Measurements from ENCODE around the gene OR2B3.
"Not testable (repeated sequence)": the region's sequence is repeated elsewhere in the genome, so short reads cannot be mapped to it uniquely, and the experiment has no call there.

OR2B3 gene

GRCh38 chr6:29087213-29087612, at the start of gene OR2B3:
Gene OR2B3 (minus strand): TSS chr6:29087313. CDS start chr6:29087248, 65 bp downstream.
- no peak for TF ChIP-seq CTCF (IDR thresholded peaks at IDR 0.05)
- no peak within 1 kb of the TSS for H3K9ac ChIP-seq
- H3K4me2 ChIP-seq (ENCODE audit: low read length): no peak within 1 kb of the TSS
- H3K27ac ChIP-seq: no peak within 1 kb of the TSS
- no peak within 1 kb of the TSS for H3K4me3 ChIP-seq (ENCODE audit: low read depth, low read length)
- no peaks in the 10 kb centered on the region for H3K9me3 ChIP-seq (ENCODE audit: control insufficient read depth, low read length)
- no peak within 1 kb of the TSS for H2AFZ ChIP-seq
- H3K79me2 ChIP-seq: no peaks in the 10 kb centered on the region
- H3K27me3 ChIP-seq (ENCODE audit: control insufficient read depth, insufficient read depth, low read length): no peaks in the 10 kb centered on the region
- H3K4me1 ChIP-seq: no peaks in the 10 kb centered on the region
- H3K36me3 ChIP-seq (ENCODE audit: control insufficient read depth, insufficient read depth, low read length): no peaks in the 10 kb centered on the region

- H3K9me3 ChIP-seq (ENCODE audit: control insufficient read depth, low read length): no peaks in the 10 kb centered on the region
- TF ChIP-seq CTCF (IDR thresholded peaks at IDR 0.05): no peak
- no peak overlapping the region for H2AFZ ChIP-seq
- no peaks in the 10 kb centered on the region for H3K36me3 ChIP-seq (ENCODE audit: control insufficient read depth, insufficient read depth, low read length)
- H3K27me3 ChIP-seq (ENCODE audit: control insufficient read depth, insufficient read depth, low read length): no peaks in the 10 kb centered on the region
- no peaks in the 10 kb centered on the region for H3K4me1 ChIP-seq
- no peak overlapping the region for H3K9ac ChIP-seq
- H3K4me3 ChIP-seq (ENCODE audit: low read depth, low read length): no peak overlapping the region
- H3K4me2 ChIP-seq (ENCODE audit: low read length): no peak overlapping the region
- no peaks in the 10 kb centered on the region for H3K79me2 ChIP-seq
- no peak overlapping the region for H3K27ac ChIP-seq
Measured at GRCh38 chr6:29131691-29132090, 44.6 kb upstream of the OR2B3 start.

- Histone ChIP-seq H3K4me2 (ENCODE audit: low read length) (no peak overlapping the region), H2AFZ (no peak overlapping the region), H3K27ac (no peak overlapping the region), H3K36me3 (ENCODE audit: control insufficient read depth, insufficient read depth, low read length) (no peaks in the 10 kb centered on the region), H3K4me3 (ENCODE audit: low read depth, low read length) (no peak overlapping the region), H3K4me1 (no peaks in the 10 kb centered on the region), H3K27me3 (ENCODE audit: control insufficient read depth, insufficient read depth, low read length) (no peaks in the 10 kb centered on the region), H3K9ac (no peak overlapping the region), H3K9me3 (ENCODE audit: control insufficient read depth, low read length) (no peaks in the 10 kb centered on the region), H3K79me2 (no peaks in the 10 kb centered on the region)
- no peak for TF ChIP-seq CTCF (IDR thresholded peaks at IDR 0.05)
Measured at GRCh38 chr6:29130644-29131043, 43.5 kb upstream of the OR2B3 start.

GRCh38 chr6:29129326-29130012, 42.4 kb upstream of the OR2B3 start:
- H3K9me3 ChIP-seq (ENCODE audit: control insufficient read depth, low read length): no peaks in the 10 kb centered on the region
- H3K4me1 ChIP-seq: no peaks in the 10 kb centered on the region
- no peak overlapping the region for H3K4me3 ChIP-seq (ENCODE audit: low read depth, low read length)
- no peak for TF ChIP-seq CTCF (IDR thresholded peaks at IDR 0.05)
- H3K36me3 ChIP-seq (ENCODE audit: control insufficient read depth, insufficient read depth, low read length): no peaks in the 10 kb centered on the region
- H2AFZ ChIP-seq: no peak overlapping the region
- no peaks in the 10 kb centered on the region for H3K79me2 ChIP-seq
- no peak overlapping the region for H3K4me2 ChIP-seq (ENCODE audit: low read length)
- H3K9ac ChIP-seq: no peak overlapping the region
- no peak overlapping the region for H3K27ac ChIP-seq
- H3K27me3 ChIP-seq (ENCODE audit: control insufficient read depth, insufficient read depth, low read length): no peaks in the 10 kb centered on the region

GRCh38 chr6:29114964-29115363, 27.9 kb upstream of the OR2B3 start:
- H3K4me2 ChIP-seq (ENCODE audit: low read length); H3K36me3 ChIP-seq (ENCODE audit: control insufficient read depth, insufficient read depth, low read length); H3K27me3 ChIP-seq (ENCODE audit: control insufficient read depth, insufficient read depth, low read length); H3K9ac ChIP-seq; H2AFZ ChIP-seq; H3K27ac ChIP-seq; H3K4me1 ChIP-seq; H3K79me2 ChIP-seq; H3K4me3 ChIP-seq (ENCODE audit: low read depth, low read length); H3K9me3 ChIP-seq (ENCODE audit: control insufficient read depth, low read length): not testable (repeated sequence)

Measured in parathyroid adenoma (tissue), 2 donors.